HS-5 (cell line): ENCODE results near the gene ZIC1.

Experiments
- DNase-seq: peaks from one replicate; pipeline ENCODE4 v3.0.0-alpha.2; 2012; ENCODE audit warnings: low read depth

Gene ZIC1

GRCh38 chr3:147422601-147423536, 13.7 kb downstream of the ZIC1 start:
- no peak for DNase-seq

GRCh38 chr3:147423537-147423797, 14.3 kb downstream of the ZIC1 start:
- no peak for DNase-seq

- no peak for DNase-seq
Observed at GRCh38 chr3:147423798-147424580, 14.8 kb downstream of the ZIC1 start.

GRCh38 chr3:147424581-147425387, 15.6 kb downstream of the ZIC1 start:
- DNase-seq: no peak

- no peak for DNase-seq
Observed at GRCh38 chr3:147425388-147425850, 16.3 kb downstream of the ZIC1 start.

GRCh38 chr3:147426931-147427330, 17.8 kb downstream of the ZIC1 start:
- no peak for DNase-seq

- DNase-seq: no peak
Observed at GRCh38 chr3:147427746-147428145, 18.6 kb downstream of the ZIC1 start.

GRCh38 chr3:147428326-147428725, 19.2 kb downstream of the ZIC1 start:
- no peak for DNase-seq

- no peak for DNase-seq
Observed at GRCh38 chr3:147428754-147429153, 19.6 kb downstream of the ZIC1 start.

GRCh38 chr3:147431751-147432150, 22.6 kb downstream of the ZIC1 start:
- no peak for DNase-seq

GRCh38 chr3:147447224-147447623, 38.1 kb downstream of the ZIC1 start:
- no peak for DNase-seq

- no peak for DNase-seq
Observed at GRCh38 chr3:147449669-147450068, 40.5 kb downstream of the ZIC1 start.

GRCh38 chr3:147458995-147459704, 50.0 kb downstream of the ZIC1 start:
- DNase-seq: no peak

GRCh38 chr3:147462856-147463255, 53.7 kb downstream of the ZIC1 start:
- no peak for DNase-seq
